ENCODE results near the gene GLMP.

The GLMP gene

DNA sequence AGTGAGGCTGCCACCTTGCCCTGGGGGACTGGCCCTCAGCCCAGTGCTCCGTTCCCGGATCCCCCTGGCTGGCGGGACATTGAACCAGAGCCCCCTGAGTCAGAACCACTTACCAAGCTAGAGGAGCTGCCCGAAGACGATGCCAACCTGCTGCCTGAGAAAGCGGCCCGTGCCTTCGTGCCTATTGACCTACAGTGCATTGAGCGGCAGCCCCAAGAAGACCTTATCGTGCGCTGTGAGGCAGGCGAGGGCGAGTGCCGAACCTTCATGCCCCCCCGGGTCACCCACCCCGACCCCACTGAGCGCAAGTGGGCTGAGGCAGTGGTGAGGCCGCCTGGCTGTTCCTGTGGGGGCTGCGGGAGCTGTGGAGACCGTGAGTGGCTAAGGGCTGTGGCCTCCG, 10.0 kb downstream of the GLMP start:
- no peak for FAIRE-seq

DNA sequence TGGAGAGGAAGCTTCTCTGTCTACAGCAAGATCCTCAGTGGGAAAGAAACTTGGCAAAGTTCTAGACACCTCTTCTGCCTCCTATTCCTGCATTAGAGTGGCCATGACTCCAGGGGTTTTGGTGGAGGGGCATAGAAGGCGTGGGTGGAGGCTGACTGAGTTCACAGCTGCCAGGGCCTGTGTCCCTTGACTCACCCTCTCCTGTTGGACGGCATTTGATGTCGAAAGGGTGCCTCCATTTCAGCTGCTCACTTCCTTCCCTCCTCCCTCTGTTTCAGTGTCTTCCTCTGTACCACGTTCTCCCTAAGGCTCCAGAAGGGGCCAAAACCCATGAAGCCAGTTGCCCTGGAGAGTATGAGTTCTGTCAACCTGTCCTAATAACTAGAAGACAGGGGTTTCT, 10.7 kb downstream of the GLMP start:
- FAIRE-seq: no peak

DNA sequence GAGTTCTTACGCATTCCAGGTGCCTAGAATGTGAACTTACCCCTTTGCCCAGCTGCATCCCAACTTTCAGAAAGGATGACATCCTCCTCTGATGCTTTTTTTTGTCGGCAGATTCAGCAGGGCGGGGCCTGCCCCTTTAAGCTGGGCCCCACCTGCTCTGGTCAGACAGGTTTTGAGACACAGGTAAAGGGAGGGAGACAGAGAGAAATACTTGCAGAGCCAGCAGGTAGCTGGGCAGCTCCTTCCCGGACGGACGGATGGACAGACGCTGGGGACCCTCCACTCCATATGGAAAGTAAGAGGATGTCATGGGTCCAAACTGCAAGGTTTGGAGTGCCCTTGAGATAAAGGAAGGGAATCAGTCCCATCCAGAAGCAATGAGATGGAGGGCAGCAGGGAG, 11.4 kb downstream of the GLMP start, which contains the start of gene TMEM79:
TSS of gene TMEM79 (plus strand) at position 214 of the 400 bp plus-strand sequence. CDS start 902 bp downstream, outside the sequence.
- FAIRE-seq: no peak

DNA sequence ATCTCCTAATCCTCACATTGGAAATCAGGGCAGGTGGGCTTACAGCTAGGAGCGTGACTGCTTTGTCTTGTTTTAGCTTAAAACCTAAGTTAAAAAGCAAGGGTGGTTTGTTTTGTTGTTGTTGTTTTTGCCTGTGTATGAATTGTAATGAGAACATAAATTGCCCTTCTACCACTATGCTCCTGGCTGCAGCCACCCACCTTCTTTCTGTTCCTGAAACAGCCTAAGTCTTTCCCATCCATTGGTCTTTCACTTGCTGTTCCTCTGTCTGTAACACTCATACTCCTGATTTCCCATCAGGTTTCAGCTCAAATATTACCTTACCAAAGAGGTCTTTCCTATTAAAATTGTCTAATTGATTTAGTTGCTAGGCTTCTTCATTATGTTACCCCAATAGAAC, 12.0 kb downstream of the GLMP start:
- FAIRE-seq: no peak

DNA sequence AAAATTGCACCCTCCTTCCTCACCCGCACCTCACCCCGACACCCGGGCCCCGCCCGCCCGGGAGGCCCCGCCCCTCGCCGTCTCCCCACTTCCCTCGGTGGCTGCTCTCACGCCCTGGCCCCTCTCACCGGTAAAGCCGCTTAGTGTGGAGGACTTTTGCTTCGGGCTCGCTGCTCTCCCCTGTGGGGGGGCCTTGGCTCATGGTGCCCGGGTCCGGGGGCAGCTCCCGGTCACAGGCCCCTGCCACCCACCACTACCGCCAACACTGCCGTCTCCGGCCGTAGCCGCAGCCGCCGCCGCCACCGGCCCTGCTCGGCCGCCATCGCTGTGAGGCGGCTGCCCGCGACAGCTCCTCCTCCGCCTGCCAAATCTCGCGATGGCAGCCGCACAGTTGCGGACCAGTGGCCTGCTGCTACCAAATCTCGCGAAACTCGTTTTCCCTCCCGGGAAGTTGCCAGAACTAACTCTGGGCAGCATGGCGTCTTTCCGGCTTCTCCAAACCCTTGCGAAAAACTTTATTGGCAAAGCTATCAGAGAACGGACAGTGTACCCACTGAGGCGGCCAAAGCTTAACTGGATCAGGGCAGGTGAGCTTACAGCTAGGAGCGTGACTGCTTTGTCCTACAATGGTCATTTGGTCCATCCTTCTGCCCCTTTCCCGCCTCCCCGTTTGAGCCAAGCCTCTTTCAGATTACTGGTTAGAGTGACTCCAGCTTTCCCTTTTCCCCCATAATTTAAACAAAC, 12.8 kb downstream of the GLMP start, which contains the start of gene SMG5:
TSS of gene SMG5 (minus strand) at position 347 of the 744 bp plus-strand sequence. CDS start at position 202, 145 bp downstream.
- peak; percentile 97 for FAIRE-seq

DNA sequence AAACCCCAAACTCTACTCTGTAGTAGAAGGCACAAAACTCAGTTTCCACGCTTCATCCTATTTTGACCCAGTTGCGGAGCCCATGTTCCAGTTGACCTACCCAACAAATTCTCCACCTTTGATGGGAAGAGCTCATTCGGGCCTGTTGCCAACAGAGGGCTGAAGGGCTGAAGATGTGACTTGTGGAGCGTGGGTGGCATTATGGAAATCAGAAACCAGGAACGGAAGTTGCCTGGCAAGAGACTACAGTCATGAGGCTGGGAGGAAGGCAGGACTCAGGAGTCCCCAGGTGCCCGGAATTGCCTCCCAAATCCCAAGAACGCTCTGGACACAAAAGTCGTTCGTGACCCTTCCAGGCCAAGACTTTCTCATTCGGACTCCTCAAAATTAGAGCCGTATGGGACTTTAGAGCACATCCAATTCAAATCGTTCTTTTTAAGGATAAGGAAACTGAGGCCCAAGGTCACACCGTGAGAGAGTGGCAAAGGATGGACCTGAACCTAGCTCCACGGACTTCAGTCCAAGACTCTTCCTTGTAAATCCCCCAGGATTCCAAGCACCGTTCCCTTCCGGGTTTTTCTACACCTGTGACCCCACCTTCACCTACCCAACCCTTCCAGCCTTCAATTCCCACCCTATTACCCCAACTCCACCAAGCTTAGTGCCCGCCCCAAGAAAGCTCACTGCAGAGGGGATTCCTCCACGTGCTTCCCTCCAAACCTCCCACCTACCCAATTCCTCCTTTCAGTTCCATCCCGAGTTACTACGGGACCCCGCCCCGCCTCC, 13.6 kb downstream of the GLMP start:
- no peak for FAIRE-seq

DNA sequence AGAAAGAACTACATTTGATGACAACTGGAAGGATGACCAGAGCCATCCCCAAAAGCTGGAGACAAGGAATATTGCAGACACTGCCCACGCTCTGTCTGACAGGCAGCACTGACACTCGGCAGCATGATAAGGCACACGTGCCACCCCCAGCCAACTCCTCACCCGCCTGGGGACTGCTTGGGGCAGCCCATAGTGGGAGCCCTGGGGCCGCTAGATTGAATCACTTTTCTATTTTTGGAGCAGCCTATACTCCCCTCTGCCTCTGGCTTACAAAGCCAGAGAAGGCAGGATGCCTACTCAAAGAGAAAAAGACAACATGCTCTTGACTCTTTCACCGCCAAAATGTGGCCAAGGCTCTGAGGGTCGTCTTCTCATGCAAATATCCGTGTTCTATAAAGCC, 14.2 kb downstream of the GLMP start:
- FAIRE-seq: no peak

DNA sequence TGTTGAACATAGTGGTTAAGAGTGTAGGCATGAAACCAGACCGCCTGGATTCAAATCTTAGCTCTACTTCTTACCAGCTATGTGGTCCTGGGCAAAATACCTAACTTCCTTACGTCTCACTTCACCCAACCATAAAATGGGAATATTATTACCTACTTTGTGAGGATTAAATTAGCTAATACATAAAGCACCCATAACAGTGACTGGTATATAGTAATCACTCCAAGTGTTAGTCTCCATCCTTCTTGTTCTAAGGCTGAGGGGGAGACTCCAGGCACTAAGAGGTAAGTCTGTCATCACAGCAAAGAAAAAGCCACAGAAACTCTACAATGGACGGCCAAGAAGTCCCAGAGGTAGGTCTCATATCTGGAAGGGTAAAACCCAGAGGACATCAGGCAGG, 15.6 kb downstream of the GLMP start:
- FAIRE-seq: no peak

DNA sequence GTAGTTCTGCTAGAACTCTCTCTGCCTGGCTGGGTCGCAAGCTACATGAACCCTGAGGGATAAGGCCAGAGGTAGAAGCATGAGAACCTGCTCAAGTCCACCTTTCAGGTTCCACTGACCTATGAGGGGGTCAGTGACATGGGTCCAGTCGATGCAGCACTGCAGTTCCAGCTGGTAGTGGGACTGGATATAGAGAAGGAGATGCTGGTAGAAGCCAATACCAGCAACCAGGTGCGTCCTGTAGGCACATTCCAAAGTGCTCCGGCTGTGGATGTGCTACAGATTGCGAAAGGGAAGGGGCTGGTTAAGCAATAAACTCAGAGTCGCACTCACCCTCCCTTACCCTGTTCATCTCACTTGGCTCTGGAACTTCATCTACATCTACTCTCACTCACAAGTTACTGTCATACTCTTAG, 18.5 kb downstream of the GLMP start:
- FAIRE-seq: no peak

DNA sequence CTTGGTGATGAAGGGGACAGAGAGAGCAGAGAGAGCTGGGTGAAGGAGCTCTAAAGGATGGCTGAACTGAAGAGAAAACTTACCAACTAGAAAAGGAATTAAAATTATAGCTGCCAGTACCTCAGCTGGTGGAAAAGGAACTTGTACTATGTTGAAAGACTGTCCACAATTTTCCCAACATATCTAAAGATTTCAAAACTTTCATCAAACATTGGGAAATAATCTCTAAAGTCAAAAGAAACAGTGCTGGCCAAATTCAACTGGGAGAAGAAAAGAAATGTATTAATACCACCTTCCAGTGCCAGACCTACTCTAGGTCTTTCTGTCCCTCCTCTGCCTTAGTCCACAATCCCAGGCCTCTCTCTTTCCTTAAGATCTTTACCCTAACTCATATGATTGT, 18.9 kb downstream of the GLMP start:
- no peak for FAIRE-seq

DNA sequence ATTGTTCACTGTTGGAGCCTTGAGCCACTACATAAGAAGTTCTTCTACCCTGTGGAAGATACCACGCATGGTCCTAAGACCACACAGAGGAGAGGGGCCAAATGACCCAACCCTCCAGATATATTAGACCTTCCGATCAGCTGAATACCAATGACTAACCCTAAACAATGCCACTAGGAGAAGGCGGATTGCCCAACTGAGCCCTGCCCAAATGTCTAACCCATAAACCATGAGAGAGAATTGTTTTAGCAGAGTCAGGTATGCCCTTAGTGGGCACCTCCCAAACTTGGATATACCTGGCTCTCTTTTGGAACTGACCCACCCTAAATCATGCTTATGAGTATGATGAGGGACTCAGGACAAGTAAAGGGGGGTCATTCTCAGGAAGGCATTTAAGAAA, 25.2 kb downstream of the GLMP start:
- FAIRE-seq: no peak

DNA sequence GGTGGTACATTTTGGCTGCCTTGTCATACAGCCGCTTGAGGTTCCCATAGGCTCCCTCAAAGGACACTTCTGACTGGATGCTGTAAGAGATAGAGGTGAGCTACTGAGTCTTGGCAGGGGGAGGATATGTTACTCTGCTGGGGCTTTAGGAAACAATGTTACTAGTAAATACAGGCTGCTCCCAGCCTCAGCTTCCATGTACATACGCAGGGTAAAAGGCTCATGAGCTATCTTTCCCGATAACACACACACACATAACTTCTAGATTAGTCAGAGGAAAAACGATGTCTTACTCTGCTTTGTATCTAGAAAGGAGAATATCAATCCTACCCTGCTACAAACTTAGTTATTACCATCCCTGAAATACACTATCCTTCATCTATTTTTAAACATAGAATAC, 27.1 kb downstream of the GLMP start:
- no peak for FAIRE-seq

DNA sequence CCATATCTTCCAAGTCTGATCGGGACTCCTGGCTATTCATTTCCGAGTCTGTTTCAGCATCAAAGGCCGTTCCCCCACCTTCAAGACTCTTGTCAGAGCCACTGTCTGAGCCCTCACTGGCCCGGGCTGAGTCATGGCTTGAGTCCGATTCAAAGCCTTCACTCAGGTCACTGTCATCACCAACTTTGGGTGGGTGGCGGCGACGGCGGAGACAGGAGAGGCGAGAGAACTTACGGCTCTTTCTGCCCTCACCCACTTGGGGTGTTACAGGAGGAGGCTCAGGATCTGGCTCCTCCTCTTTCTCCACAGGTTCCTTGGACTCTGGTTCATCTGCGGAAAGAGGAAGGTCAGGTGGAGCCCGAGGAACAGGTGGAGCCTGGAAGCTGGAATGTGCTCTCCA, 29.4 kb downstream of the GLMP start:
- no peak for FAIRE-seq

DNA sequence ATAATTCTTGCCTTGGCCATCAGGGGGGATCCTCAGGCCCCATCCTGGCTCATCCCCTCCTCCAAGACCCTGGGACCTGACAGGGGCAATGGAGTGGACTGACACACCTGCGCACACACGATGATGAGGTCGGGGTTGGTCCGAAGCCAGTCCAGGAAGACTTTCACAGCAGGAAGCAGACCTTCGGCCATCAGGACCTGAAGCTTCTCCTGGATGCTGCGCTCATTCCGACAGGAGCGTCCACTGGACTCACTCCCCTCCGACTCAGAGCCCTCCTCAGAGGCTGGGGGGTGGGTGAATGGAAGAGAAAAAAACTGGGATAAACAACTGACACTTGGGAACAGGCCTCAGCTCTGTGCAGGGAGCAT, 32.2 kb downstream of the GLMP start:
- FAIRE-seq: no peak

DNA sequence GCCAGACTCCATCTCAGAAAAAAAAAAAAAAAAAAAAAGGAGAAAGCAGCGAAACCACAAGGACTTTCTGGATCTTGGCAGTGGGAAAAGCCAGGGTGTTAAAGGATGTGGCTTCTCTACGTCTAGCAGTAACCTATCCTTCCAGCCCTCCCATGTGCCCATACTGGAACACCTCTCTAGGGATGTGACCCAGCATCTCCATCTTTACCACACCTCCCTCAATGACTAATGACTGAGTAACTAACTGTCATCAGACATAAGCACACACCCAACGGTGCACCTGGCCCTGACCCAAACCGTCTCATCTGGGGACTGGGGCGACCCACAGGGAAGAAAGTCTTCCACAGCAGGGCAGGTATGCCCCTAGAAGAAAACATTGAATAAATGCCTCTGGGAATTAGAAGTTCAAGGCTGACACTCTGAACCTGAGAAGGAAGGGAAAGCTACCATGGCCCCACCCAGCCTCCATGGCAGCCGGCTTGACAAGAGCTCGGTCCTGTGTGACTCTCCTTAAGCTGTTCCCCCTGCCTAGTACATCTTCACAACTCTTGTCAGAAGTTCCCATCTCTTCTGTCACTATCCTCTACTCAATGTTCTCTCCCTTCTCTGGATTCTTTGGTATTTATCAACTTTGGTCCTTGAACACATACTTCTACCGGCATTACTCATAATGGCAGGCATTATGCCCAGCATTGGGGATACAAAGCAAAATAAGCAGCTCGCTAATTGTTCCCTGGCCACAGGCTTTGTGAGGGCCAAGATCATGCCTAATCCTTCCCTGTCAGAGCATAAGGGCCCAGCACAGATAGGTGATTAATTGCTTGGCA, 32.8 kb downstream of the GLMP start:
- no peak for FAIRE-seq

DNA sequence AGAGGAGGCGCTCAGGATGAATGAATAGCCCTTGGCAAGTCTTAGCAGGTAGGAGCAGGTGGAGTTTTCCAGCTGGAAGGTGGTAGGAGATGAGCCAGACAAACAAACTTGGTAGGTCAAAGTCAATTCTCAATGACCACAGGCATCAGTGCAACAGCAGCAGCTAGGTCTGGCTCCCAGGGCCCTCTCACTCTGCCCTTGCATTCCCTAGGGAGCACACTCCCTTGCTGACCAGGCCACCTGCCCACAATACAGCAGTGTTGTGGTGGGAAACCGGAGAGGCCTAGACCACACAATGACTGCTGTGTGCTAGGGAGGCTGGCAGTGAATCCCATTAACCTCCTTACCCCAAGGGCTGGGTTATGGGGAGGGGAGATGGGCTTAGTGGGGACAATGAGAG, 34.6 kb downstream of the GLMP start:
- no peak for FAIRE-seq

DNA sequence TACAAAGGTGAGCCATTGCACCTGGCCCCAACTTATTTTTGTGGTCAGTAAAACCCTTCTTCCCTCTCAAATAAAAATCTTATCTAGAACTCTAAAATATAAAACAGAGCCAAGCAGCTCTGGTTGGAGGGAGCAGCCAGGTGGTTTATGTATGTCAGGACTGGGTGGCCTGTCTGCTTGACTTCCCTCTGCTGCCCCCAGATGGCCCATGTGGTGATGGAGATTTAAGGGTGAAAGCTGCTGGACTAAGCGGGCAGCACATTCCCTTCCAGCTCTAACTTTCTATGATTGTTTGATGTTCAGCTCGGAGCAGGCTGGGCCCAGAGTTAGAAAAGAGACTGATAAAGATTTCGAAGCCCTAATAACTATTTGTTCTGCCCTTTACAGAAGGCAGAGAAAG, 35.7 kb downstream of the GLMP start:
- FAIRE-seq: no peak

DNA sequence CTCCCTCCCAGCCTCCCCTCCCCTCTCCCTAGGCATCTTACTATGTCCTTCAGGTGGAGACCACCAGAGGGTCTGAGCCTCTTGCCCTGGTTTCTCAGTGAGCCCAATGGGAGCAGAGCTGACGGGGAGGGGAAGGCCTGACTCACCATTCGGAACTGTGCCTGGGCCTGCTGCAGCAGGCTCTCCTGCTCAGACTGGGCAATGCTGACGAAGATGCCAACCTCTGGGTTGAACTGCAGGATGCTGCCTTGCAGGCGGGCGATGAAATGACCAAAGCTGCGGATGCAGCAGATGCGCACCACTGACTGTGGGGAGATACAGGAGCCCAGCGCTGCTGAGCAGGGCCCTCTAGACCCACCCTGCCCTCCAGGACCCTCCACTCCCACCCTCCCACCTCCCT, 36.6 kb downstream of the GLMP start:
- no peak for FAIRE-seq

DNA sequence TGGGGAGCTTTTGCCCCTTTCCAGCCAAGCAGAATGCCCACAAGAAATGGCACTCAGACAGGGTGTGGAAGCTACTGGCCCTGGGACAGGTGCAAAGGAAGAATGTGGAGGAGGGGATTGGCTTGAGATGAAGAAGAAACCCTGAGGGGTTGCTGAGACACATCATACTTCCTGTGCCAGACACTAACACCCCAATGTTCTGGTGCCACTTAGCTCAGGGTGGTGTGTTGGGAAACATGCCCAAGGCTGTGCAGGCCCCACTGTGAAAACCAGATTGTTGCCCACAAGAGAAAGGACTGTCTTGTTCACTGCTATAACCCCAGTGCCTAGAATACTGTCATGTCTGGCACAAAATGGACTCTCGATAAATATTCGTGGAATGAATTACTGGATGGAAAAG, 37.8 kb downstream of the GLMP start:
- FAIRE-seq: no peak

DNA sequence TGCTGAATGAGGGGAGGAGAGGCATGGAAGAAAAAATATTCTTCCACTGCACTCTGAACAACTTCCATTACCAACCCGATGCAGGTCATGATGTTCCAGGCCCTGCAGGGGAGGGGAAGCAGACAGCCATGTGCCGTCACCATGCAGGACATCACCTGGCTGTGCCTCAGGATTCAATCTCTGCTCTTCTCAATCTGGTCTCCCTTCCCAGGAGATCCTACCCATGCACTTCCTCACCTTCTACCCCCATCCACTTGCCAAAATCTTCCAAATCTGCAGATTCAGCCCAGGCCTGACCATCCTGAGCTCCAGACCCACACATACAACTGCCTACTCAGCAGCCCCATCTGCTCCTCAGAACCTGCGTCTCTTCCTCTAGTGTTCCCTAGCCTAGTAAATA, 41.8 kb downstream of the GLMP start:
- FAIRE-seq: no peak

DNA sequence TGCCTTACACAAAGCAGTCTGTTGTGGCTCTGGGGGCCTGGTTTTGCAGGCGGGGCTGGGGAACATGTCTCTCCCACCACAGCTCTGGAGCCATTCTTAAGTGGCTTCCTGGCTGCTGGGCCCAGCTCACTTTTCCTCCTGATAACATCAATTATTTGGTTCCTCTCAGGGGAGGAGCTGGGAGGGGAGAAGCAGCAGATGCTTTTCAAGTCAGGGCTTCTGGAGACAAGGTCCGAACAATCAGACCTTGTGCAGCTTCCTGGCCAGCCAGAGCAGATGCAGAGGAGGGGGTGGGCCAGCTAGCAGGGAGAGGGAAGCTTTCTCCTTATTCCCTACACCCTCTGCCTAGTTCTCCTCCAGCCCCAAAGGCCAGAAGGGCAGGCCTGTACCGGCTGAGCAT, 44.0 kb downstream of the GLMP start:
- FAIRE-seq: no peak

DNA sequence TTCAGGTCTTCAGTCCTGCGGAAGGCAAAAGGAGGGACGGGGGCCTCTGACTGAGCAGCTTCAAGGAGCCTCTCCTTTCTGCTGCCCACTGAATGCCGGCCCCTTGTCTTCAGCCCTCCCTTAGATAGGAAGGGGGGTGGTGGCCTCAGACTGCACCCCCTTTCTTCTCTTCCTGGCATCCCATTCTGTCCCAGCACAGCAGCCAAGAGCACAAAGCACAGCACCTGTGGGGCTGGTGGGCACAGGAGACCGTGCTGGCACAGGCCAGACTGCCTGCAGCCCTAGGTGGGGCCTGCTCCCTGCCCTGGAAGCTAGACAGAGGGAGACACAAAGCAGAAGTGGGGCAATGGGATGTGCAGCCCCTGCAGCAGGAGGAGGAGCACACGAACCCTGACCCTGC, 45.9 kb downstream of the GLMP start:
- FAIRE-seq: no peak

DNA sequence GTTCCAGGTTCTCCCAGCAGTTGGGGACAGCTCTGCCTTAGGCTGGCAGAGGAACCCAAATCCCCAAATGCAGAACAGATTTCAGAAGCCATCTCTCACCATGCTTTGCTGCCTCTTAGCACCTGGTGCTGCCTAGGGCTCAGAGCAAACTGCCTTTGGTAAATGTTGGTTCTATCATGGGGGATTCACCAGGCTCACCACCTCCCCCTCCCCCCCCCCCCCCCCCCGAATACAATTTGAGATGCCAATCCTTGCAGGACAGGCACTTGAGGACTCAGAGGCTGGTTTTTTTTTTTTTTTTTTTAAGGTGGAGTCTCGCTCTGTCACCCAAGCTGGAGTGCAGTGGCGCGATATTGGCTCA, 47.2 kb downstream of the GLMP start:
- FAIRE-seq: no peak

Data from TTC549 (cell line).